GM23248 (cell line): Measurements from ENCODE around the gene IGSF21.

Experiments used
- EZH2 ChIP-seq: fragments of 200-600 bp; sonication (generic); IDR thresholded peaks from 2 replicates; pipeline ENCODE4 v1.6.1; 2018; ENCODE audit warnings: antibody characterized with exemption, mild to moderate bottlenecking; ENCODE audit not compliant: insufficient read depth, poor library complexity, severe bottlenecking
- EZH2phosphoT487 ChIP-seq: fragments of 200-600 bp; sonication (generic); IDR thresholded peaks from 2 replicates; pipeline ENCODE4 v1.6.1; 2018; ENCODE audit warnings: antibody characterized with exemption, moderate library complexity, mild to moderate bottlenecking, low read depth; ENCODE audit not compliant: insufficient read depth

DNA sequence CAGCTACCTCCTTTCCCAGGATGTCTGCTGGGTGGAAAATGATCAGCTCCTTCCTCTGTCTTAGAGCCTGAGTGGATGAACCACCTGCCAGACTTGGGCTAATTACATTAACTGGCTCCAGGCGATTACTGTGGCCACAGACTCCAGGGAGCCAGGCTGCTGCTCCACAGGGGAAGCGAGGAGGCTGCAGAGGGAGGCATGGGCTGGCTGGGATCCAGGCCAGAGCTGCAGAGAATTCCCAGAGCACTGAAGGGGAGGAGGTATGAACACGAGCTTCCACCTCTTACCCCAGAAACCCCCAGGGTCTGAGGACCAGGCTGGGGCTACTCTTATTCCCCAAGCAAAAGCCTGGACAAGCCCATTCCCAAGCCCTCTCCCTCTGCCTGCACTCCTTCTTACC, 237.2 kb downstream of the IGSF21 start:
- TF ChIP-seq EZH2phosphoT487 (no peak), EZH2 (no peak)
